Prostate gland (tissue), 2 donors: ENCODE data around the gene COLEC12. TPM values are rescaled to one million over a fixed set of nuclear protein-coding genes. Genes with fewer than 3 reads are reported as not detected.

Experiments
- DNase-seq: peaks from one replicate; pipeline ENCODE4 v3.0.0-alpha.2; 2019; ENCODE audit warnings: low spot score
- H3K27ac ChIP-seq, 2 donors: fragments of 200-600 bp; sonication (generic); 2 replicates each; pipeline ENCODE4 v1.5.1; 2017 to 2019
- H3K27me3 ChIP-seq: fragments of 200-600 bp; sonication (generic); replicated peaks from 2 replicates; pipeline ENCODE4 v1.5.1; 2019; ENCODE audit not compliant: insufficient read depth
- H3K36me3 ChIP-seq, 2 donors: fragments of 200-600 bp; sonication (generic); 1 replicate in 1 of 2; 2 replicates in 1 of 2; pipeline versions ENCODE4 v1.5.1 to v1.8.1; 2017 to 2019
- H3K4me1 ChIP-seq: fragments of 200-600 bp; sonication (generic); replicated peaks from 2 replicates; pipeline ENCODE4 v1.5.1; 2019
- H3K4me3 ChIP-seq, 2 donors: fragments of 200-600 bp; sonication (generic); 2 replicates each; pipeline ENCODE4 v1.5.1; 2017 to 2019
- H3K9me3 ChIP-seq: fragments of 200-600 bp; sonication (generic); 2 replicates; pipeline ENCODE4 v1.5.1; 2017
- CTCF ChIP-seq, 4 experiments: fragments of 200-600 bp in 2 of 4; fragments of 450-650 bp in 2 of 4; sonication (generic) in 2 of 4; IDR thresholded peaks; 1 replicate in 3 of 4; 2 replicates in 1 of 4; pipeline ENCODE4 v1.5.1; 2016 to 2019; ENCODE audit warnings: antibody characterized with exemption in 4 of 4, mild to moderate bottlenecking in 2 of 4, moderate library complexity in 2 of 4
- POLR2A ChIP-seq: fragments of 450-650 bp; IDR thresholded peaks from one replicate; pipeline ENCODE4 v1.6.1; 2016; ENCODE audit warnings: antibody characterized with exemption, mild to moderate bottlenecking
- POLR2AphosphoS5 ChIP-seq: sonication (generic); formaldehyde crosslinking; IDR thresholded peaks from one replicate; pipeline ENCODE4 v1.6.1; 2017; ENCODE audit warnings: antibody characterized with exemption
- WGBS: methylation state at CpG from one replicate; pipeline ENCODE4 v1.1.5; 2018; 5-methylcytosine and 5-hydroxymethylcytosine counted together
- intact Hi-C: fragments of 100-400 bp; cut with DNase I; formaldehyde crosslinking; loops from one replicate; pipeline ENCODE4 v1.14.2; 2022
- total RNA-seq, 2 donors: library from RNA; depleted of rRNA; stranded (reverse); fragments of >200 nt; gene quantifications; one replicate each; pipeline ENCODE4 v1.1.0, GENCODE V29; 2016

Gene COLEC12
- total RNA-seq, 2 donors from 2014 or later, result 11.1 to 35.0 TPM

- Histone ChIP-seq H3K4me1 (no peaks in the 10 kb centered on the region), H3K9me3 (no peaks in the 10 kb centered on the region), H3K27ac (no peak overlapping the region), H3K36me3 (no peaks in the 10 kb centered on the region), H3K4me3 (no peak overlapping the region), H3K27me3 (no peaks in the 10 kb centered on the region)
- no peak for DNase-seq
- no peak for TF ChIP-seq CTCF (IDR thresholded peaks at IDR 0.05)
- no peak for TF ChIP-seq POLR2A
- no peak for TF ChIP-seq POLR2AphosphoS5
- 95% methylated on average over 3 of the region's 3 CpGs for WGBS
- intact Hi-C loops, result no loop called here
Measured at GRCh38 chr18:341102-341501, 159.4 kb downstream of the COLEC12 start.

GRCh38 chr18:340044-340443, 160.5 kb downstream of the COLEC12 start:
- Histone ChIP-seq H3K4me3 (no peak overlapping the region), H3K9me3 (no peaks in the 10 kb centered on the region), H3K36me3 (no peaks in the 10 kb centered on the region), H3K27me3 (no peaks in the 10 kb centered on the region), H3K27ac (no peak overlapping the region), H3K4me1 (no peaks in the 10 kb centered on the region)
- intact Hi-C loops, result no loop called here
- peak; percentile 14 for DNase-seq
- WGBS, result 45% methylated on average over 10 of the region's 10 CpGs
- TF ChIP-seq POLR2AphosphoS5 (no peak), CTCF (IDR thresholded peaks at IDR 0.05) (no peak)

- intact Hi-C loops, result no loop called here
- no peak for TF ChIP-seq POLR2AphosphoS5
- TF ChIP-seq POLR2A, result no peak
- no peak for TF ChIP-seq CTCF (IDR thresholded peaks at IDR 0.05)
- DNase-seq, result no peak
- no peaks in the 10 kb centered on the region for H3K27me3 ChIP-seq
- H3K4me3 ChIP-seq, result no peak overlapping the region
- H3K4me1 ChIP-seq, result no peaks in the 10 kb centered on the region
- WGBS, result 35% methylated on average over 6 of the region's 6 CpGs
- H3K36me3 ChIP-seq, result no peaks in the 10 kb centered on the region
- no peak overlapping the region for H3K27ac ChIP-seq
- no peaks in the 10 kb centered on the region for H3K9me3 ChIP-seq
Measured at GRCh38 chr18:339200-339599, 161.3 kb downstream of the COLEC12 start.

- TF ChIP-seq POLR2AphosphoS5, result no peak
- TF ChIP-seq POLR2A, result no peak
- no peak for TF ChIP-seq CTCF (IDR thresholded peaks at IDR 0.05)
- no peaks in the 10 kb centered on the region for H3K36me3 ChIP-seq
- intact Hi-C loops, result no loop called here
Measured at GRCh38 chr18:336713-337112, 163.8 kb downstream of the COLEC12 start.

GRCh38 chr18:335733-336132, 164.8 kb downstream of the COLEC12 start:
- no peaks in the 10 kb centered on the region for H3K36me3 ChIP-seq
- no peaks in the 10 kb centered on the region for H3K27me3 ChIP-seq
- H3K9me3 ChIP-seq, result no peaks in the 10 kb centered on the region
- WGBS, result 59% methylated on average over 2 of the region's 2 CpGs
- no peak for TF ChIP-seq CTCF (IDR thresholded peaks at IDR 0.05)
- H3K4me1 ChIP-seq, result no peaks in the 10 kb centered on the region
- intact Hi-C loops, result no loop called here
- no peak overlapping the region for H3K4me3 ChIP-seq
- no peak overlapping the region for H3K27ac ChIP-seq
- DNase-seq, result no peak

More at GRCh38 chr18:336713-337112, 163.8 kb downstream of the COLEC12 start:
- H3K4me1 ChIP-seq, result no peaks in the 10 kb centered on the region
- no peak overlapping the region for H3K4me3 ChIP-seq
- no peaks in the 10 kb centered on the region for H3K9me3 ChIP-seq
- no peaks in the 10 kb centered on the region for H3K27me3 ChIP-seq
- no peak for DNase-seq
- H3K27ac ChIP-seq, result no peak overlapping the region
- 86% methylated on average over 2 of the region's 2 CpGs for WGBS
